GM12865 (cell line): ENCODE measurements around the gene CLDND1.

ENCODE experiments used
- DNase-seq: peaks from one replicate; pipeline ENCODE4 v3.0.0; 2010; ENCODE audit warnings: low read depth
- H3K4me3 ChIP-seq: 2 replicates; pipeline ENCODE4 v1.5.1; 2011; ENCODE audit warnings: mild to moderate bottlenecking, low read depth, low read length, control low read depth
- CTCF ChIP-seq: IDR thresholded peaks from 2 replicates; pipeline ENCODE4 v1.5.1; 2011; ENCODE audit warnings: low read length, control low read depth, low read depth, inconsistent platforms; ENCODE audit not compliant: insufficient read depth; ENCODE audit errors: missing control alignments

The CLDND1 gene

GRCh38 chr3:98551754-98552153, 29.1 kb upstream of the CLDND1 start:
- peak; percentile 75 for DNase-seq
- H3K4me3 ChIP-seq = peak overlapping the region; percentile 90
- TF ChIP-seq CTCF = no peak

DNA sequence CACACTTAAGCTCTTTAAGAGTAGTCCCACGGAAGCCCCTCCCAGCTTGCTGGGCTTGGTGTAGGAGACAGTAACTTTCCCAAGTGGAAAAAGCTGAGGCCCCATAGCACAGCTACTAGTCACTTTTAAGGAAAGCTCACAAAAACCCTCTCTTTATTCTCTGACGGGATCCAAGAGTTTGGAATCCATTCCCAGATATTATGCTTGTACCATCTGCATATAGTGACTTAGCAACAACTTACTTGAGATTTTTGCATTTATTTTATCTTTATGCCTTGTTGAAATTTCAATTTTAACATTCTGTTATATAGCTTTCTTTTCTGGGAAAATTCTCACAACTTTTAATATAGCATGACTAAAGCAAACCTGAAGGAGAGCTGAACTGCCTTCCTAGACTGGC, 28.5 kb upstream of the CLDND1 start:
- H3K4me3 ChIP-seq = peak overlapping the region; percentile 90
- no peak for TF ChIP-seq CTCF
- no peak for DNase-seq

DNA sequence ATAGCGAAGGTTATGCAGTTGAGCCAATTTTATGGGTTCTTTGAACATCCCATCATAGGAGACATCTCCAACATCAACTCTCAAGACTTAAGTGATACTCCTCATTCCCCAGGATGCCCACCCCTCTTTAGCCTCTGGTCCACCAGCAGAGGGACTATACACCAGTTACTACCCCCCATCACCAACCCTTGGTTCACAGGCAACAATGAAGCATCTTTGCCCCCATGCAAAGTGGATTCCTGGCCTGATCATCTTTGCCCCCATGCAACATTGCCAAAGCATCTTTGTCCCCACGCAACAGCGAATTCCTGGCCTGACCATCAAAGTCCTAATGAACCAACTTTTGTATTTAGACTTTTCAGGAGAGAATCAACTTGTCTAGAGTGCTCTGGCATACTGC, 28.1 kb upstream of the CLDND1 start:
- peak overlapping the region; percentile 90 for H3K4me3 ChIP-seq
- DNase-seq = no peak
- peak; percentile 16 for TF ChIP-seq CTCF

- no peak overlapping the region for H3K4me3 ChIP-seq
- DNase-seq = no peak
- no peak for TF ChIP-seq CTCF
These were observed 25.8 kb upstream of the CLDND1 start for GRCh38 chr3:98548544-98548943.

DNA sequence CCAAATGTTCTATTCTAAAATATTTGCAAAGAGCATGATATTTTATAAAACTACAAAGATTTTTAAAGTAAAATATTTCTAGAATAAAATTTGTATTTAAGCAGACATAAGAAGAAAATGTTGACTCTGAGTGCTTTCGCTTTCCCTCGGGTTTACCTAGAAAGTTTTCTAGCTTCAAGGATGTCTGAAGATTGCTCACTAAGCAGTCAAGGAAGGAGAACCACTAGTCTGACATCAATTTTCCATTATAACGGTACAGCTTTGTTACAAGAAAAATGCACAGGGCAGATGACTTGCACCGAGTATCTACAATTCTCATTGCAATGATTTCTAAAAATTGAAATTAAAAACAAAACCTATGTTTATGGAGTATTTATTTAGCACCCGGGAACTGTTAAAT, 23.2 kb upstream of the CLDND1 start:
- DNase-seq = peak; percentile 76
- TF ChIP-seq CTCF = no peak
- peak overlapping the region; percentile 51 for H3K4me3 ChIP-seq

- TF ChIP-seq CTCF = no peak
- no peak for DNase-seq
- H3K4me3 ChIP-seq = no peak overlapping the region
These were observed 19.9 kb upstream of the CLDND1 start for GRCh38 chr3:98542623-98543022.

GRCh38 chr3:98541695-98542094, 19.0 kb upstream of the CLDND1 start:
- H3K4me3 ChIP-seq = no peak overlapping the region
- no peak for TF ChIP-seq CTCF
- no peak for DNase-seq
